HG03039 (cell line): ENCODE data around the gene ACTL9.

ENCODE experiments used
- ATAC-seq: cut with Tn5 transposase; IDR thresholded peaks from one replicate; pipeline ENCODE4 v1.9.1; 2021; ENCODE audit warnings: mild to moderate bottlenecking, moderate library complexity; ENCODE audit not compliant: unreplicated experiment

The ACTL9 gene

DNA sequence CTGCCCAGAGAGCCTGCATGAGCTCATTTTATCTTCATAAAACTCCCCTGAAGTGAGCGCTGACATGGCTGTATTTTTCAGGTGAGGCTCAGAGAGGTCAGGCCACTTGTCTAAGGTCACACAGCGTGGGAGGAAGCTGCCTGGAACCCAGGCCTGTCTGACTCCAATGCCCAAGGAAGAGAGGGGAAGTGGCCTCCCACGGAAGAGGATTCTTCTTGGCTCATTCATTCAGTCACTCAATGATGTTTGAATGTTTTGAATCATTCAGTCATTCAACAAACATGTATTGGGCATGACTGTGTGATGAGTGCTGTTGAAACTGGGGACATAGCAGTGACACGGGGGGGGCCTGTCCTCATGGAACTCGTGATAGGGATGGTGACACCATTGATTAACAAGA, 12.0 kb downstream of the ACTL9 start:
- no peak for ATAC-seq

GRCh38 chr19:8684001-8684902, 14.3 kb downstream of the ACTL9 start:
- ATAC-seq: no peak

DNA sequence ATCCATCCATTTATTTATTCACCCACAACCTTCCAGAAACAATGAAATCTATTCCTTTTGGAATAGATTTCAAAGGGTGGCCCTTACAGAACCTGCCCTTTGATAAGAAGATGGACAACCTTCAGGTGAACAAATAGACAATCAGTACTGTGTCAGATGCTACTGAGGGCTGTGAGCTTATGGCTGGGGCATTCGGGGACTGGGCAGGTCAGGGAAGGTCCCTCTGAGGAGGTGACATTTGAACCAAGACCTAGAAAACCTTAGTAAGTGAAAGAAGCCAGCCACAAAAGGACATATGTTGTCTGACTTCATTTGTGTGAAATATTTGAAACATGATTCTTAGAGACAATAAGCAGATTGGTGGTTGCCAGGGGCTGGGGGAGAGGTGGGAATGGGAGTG, 15.7 kb downstream of the ACTL9 start:
- ATAC-seq: no peak

DNA sequence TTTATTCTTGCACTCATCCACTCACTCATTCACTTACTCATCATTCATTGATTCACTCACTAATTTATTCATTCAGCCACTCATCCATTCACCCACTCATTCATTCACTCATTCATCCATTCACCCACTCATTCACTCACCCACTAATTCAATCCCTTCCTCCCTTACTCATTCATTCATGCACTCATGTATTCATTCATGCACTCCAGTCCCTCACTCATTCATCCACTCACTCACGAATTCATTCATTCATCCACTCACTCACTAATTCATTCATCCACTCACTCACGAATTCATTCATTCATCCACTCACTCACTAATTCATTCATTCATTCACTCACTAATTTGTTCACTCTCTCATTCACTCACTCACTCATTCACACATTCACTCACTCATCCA, 16.1 kb downstream of the ACTL9 start:
- no peak for ATAC-seq

- ATAC-seq: no peak
Measured at GRCh38 chr19:8681345-8682029, 17.1 kb downstream of the ACTL9 start.

DNA sequence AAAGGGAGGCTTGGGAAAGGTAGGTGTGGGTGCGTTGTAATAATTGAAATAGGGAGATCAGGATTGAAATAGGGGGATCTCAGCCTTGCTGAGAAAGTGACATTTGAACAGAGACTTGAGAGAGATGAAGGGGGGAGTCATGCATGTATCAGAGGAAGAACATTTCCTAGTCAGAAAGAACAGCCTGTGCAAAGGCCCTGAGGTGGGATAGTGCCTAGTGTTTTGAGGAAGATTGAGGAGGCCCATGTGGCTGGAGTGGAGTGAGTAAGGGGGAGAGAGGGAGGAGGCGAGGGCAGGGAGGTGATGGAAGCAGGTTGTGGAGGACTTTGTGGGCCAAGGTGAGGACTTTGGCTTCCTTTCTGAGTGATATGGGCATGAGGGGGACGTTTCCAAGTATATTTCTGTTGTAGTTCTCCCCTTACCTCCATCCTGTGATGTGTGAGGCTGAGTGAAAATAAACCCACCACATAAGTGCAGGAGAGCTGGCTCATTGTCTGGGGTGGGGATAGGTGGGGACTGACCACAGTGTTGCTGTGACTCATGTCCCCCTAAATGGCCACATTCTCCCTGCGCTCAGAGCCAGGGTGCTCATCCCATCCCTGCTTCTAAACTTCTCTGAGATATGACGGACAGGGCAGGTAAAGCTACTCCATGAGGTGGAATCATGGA, 17.8 kb downstream of the ACTL9 start:
- no peak for ATAC-seq

GRCh38 chr19:8678244-8678807, 20.3 kb downstream of the ACTL9 start:
- no peak for ATAC-seq

DNA sequence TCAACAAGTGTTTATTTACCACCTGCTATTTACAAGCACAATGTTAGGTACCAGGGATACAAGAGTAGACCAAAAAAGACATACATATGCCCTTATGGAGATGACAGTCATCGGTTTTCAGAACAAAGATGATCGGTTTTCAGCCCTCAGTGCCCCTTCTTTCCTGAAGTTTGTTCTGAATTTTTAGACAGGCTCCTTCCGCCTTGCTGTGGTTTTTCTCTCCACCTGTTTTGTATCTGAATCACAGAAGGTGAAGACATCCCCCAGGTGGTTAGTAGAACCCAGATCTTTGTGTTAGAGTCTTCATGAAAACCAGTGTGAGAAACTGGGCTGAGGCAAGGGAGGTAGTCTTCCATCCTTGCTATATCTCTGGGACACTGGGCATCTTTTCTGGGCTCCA, 23.5 kb downstream of the ACTL9 start:
- no peak for ATAC-seq

DNA sequence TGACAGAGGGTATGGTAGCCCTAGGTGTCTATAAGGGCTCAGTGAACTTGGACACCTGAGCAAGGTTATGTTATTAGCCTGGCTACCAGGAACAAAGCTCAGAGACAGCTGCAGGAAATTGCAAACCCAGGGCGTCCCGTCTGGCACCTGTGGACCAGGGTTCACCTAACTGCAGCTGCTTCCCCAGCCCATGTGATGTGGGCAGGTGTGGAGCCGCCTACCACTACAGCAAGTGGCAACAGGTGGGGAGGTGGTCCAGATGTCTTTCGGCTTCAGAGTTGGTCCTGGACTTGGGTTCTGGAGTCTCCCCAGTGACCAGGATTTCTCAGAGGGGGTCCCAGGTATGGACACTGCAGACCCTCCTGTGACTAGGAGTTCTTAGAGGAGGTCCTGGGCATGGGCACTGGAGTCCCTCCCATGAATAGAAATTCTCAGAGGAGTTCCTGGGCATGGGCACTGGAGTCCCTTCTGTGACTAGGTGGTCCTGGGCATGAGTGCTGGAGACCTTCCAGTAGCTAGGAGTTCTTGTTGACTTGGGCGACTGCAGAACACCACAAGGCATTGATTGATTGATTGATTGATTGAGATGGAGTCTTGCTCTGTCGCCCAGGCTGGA, 25.2 kb downstream of the ACTL9 start:
- no peak for ATAC-seq

GRCh38 chr19:8666814-8667405, 31.7 kb downstream of the ACTL9 start:
- no peak for ATAC-seq

- no peak for ATAC-seq
Measured at GRCh38 chr19:8665468-8666213, 33.0 kb downstream of the ACTL9 start.

- no peak for ATAC-seq
Measured at GRCh38 chr19:8664671-8665057, 33.9 kb downstream of the ACTL9 start.

DNA sequence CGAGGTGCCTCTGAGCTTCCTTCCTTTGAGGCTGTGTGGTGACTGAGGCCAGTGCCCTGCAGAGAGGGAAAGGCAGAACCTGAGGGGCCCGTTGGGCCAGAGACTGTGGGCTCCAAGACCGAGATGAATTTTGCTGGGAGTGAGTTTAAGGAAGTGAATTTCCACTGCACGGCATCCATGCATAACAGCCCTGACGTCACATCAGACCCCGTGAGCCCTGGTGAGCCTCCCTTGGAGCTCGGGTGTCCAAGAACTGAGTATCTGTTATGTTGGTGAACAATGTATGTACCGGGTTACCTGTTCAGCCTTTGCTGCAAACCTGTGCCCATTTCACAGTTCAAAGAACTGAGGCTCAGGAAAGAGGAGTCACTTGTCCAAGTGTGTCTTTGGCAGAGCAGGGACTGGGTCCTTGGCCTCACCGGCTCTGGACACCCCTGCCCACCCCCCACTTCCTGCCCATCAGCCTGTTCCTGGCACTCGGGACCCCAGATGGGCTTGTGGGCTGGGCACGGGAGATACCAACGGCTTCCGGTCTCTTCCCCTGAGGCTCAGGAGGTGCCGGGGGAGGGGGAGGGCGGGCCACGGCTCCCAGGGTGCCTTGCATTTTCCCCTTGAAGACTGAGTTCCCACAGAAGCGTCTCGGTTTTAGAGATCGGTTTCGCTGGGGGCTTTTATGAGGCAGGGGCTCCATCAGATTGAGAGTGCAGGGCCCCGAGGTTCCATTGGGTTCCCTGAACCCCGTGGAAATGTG, 34.5 kb downstream of the ACTL9 start:
- no peak for ATAC-seq

DNA sequence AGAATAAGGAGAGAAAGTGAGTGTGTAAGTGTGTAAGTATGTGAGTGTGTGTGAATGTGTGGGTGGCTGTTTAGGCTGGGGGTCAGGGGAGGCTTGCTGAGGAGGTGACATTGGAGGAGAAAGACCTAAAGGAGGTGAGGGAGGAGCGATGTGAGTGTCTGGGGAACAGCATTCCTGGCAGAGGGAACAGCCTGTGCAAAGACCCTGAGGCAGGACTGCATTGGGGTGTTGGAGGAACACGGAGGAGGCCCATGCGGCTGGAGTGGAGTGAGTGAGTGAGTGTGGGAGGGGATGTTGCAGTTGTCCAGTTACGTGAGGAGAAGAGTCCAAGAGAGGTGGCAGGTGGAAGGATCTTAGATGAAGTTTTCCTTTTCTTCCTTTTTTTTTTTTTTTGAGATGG, 36.3 kb downstream of the ACTL9 start:
- no peak for ATAC-seq

GRCh38 chr19:8659905-8660304, 38.7 kb downstream of the ACTL9 start:
- ATAC-seq: no peak

DNA sequence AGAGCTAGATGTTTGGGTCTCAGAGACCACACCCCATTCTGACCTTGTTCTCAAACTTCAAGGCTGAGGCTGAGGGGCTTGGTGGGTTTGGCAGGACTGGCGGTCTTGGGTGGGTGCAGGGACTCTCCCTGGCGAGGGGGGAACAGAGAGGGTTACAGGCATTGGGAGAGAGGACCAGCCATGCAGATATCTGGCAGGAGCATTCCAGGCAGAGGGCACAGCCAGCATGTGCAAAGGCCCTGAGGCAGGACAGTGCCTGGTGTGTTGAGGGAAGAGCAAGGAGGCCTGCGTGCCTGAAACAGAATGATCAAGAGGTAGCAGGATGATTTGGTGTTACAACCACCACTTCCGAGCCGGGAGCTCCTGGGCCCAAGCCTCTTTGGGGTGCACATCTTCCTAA, 40.7 kb downstream of the ACTL9 start:
- ATAC-seq: no peak

GRCh38 chr19:8655340-8655709, 43.3 kb downstream of the ACTL9 start:
- ATAC-seq: no peak

- no peak for ATAC-seq
Measured at GRCh38 chr19:8654591-8655339, 43.8 kb downstream of the ACTL9 start.

- no peak for ATAC-seq
Measured at GRCh38 chr19:8648240-8648639, 50.4 kb downstream of the ACTL9 start.
